IMR-90 (cell line): ENCODE results near the gene VPS11. TPM values are rescaled to one million over a fixed set of nuclear protein-coding genes. Genes with fewer than 3 reads are reported as not detected.

Source experiments
- ATAC-seq: fragments of 200-7000 bp; cut with Tn5 transposase; 2 replicates; pipeline ENCODE4 v1.9.1; 2020; ENCODE audit warnings: low read depth, mild to moderate bottlenecking, moderate library complexity
- BruUV-seq: library from RNA; stranded (reverse); fragments of 400-500 nt; replicated peaks from 2 replicates; lab custom pipeline; 2021; lab: Mats Ljungman, UMichigan
- CTCF ChIA-PET: fragments of 300-600 bp; formaldehyde crosslinking; extraction: SDS; loops from one replicate; lab custom pipeline; 2021; ENCODE audit warnings: antibody characterized with exemption; lab: Yijun Ruan, JAX
- POLR2A ChIA-PET: fragments of 300-600 bp; sonication (Branson Sonifier 250); formaldehyde crosslinking; loops from one replicate; lab custom pipeline; 2022; ENCODE audit warnings: antibody characterized with exemption; ENCODE audit not compliant: unreplicated experiment; lab: Charles Lee
- DNase-seq: peaks from one replicate; pipeline ENCODE4 v3.0.0; 2013
- H2AFZ ChIP-seq: replicated peaks from 2 replicates; pipeline ENCODE3; 2013; ENCODE audit warnings: low read length, mild to moderate bottlenecking; ENCODE audit not compliant: poor library complexity
- H2AK5ac ChIP-seq: 2 replicates; pipeline ENCODE4 v1.6.1; 2013; ENCODE audit warnings: low read depth, low read length, inconsistent platforms
- H2AK9ac ChIP-seq: replicated peaks from 2 replicates; pipeline ENCODE3; 2013; ENCODE audit warnings: mild to moderate bottlenecking, low read depth, low read length, moderate library complexity; ENCODE audit not compliant: poor library complexity
- H2BK120ac ChIP-seq: 2 replicates; pipeline ENCODE4 v1.6.1; 2013; ENCODE audit warnings: low read depth, low read length, inconsistent platforms
- H2BK15ac ChIP-seq: 3 replicates; pipeline ENCODE4 v1.6.1; 2013; ENCODE audit warnings: low read depth, low read length, inconsistent platforms
- H2BK20ac ChIP-seq: 2 replicates; pipeline ENCODE4 v1.6.1; 2013; ENCODE audit warnings: low read depth, mild to moderate bottlenecking, inconsistent platforms, low read length, moderate library complexity
- H2BK5ac ChIP-seq: 2 replicates; pipeline ENCODE4 v1.6.1; 2013; ENCODE audit warnings: mild to moderate bottlenecking, low read depth, low read length, inconsistent platforms; ENCODE audit not compliant: poor library complexity, severe bottlenecking
- H3K14ac ChIP-seq: replicated peaks from 2 replicates; pipeline ENCODE4 v1.6.1; 2013; ENCODE audit warnings: low read depth, low read length, inconsistent platforms
- H3K18ac ChIP-seq: 2 replicates; pipeline ENCODE4 v1.6.1; 2013; ENCODE audit warnings: low read depth, low read length, control low read depth
- H3K23ac ChIP-seq: 2 replicates; pipeline ENCODE4 v1.6.1; 2013; ENCODE audit warnings: low read depth, low read length, inconsistent platforms
- H3K27ac ChIP-seq: 2 replicates; pipeline ENCODE4 v1.5.1; 2013; ENCODE audit warnings: mild to moderate bottlenecking, control low read depth, low read length; ENCODE audit not compliant: insufficient read depth
- H3K27me3 ChIP-seq: 2 replicates; pipeline ENCODE4 v1.6.1; 2013; ENCODE audit warnings: low read length; ENCODE audit not compliant: control insufficient read depth, insufficient read depth
- H3K36me3 ChIP-seq: 2 replicates; pipeline ENCODE4 v1.6.1; 2013; ENCODE audit warnings: low read length, mixed read lengths; ENCODE audit not compliant: control insufficient read depth, insufficient read depth
- H3K4ac ChIP-seq: 2 replicates; pipeline ENCODE4 v1.6.1; 2013; ENCODE audit warnings: low read depth, low read length, inconsistent platforms
- H3K4me1 ChIP-seq: 2 replicates; pipeline ENCODE4 v1.6.1; 2013; ENCODE audit warnings: low read length, mixed read lengths; ENCODE audit not compliant: control insufficient read depth, insufficient read depth
- H3K4me2 ChIP-seq: 2 replicates; pipeline ENCODE4 v1.6.1; 2013; ENCODE audit warnings: low read depth, mild to moderate bottlenecking, control low read depth, low read length, moderate library complexity
- H3K4me3 ChIP-seq: 2 replicates; pipeline ENCODE4 v1.5.1; 2013; ENCODE audit warnings: low read depth, mild to moderate bottlenecking, control low read depth, low read length, moderate library complexity; ENCODE audit not compliant: insufficient read depth
- H3K56ac ChIP-seq: 2 replicates; pipeline ENCODE4 v1.6.1; 2013; ENCODE audit warnings: low read length, inconsistent platforms; ENCODE audit not compliant: insufficient read depth; ENCODE audit errors: extremely low read depth
- H3K79me1 ChIP-seq, 2 experiments: 2 replicates each; pipeline ENCODE4 v1.6.1; 2013; ENCODE audit warnings: low read length in 2 of 2, inconsistent platforms in 1 of 2, low read depth in 1 of 2
- H3K9ac ChIP-seq: 2 replicates; pipeline ENCODE4 v1.6.1; 2013; ENCODE audit warnings: low read depth, low read length, control low read depth
- H3K9me1 ChIP-seq: 2 replicates; pipeline ENCODE4 v1.6.1; 2013; ENCODE audit warnings: low read length, inconsistent platforms; ENCODE audit not compliant: insufficient read depth
- H3K9me3 ChIP-seq: 2 replicates; pipeline ENCODE4 v1.6.1; 2013; ENCODE audit warnings: low read length; ENCODE audit not compliant: control insufficient read depth, insufficient read depth
- H4K20me1 ChIP-seq: 2 replicates; pipeline ENCODE4 v1.6.1; 2013; ENCODE audit warnings: low read length, inconsistent platforms; ENCODE audit not compliant: insufficient read depth
- H4K5ac ChIP-seq: 2 replicates; pipeline ENCODE4 v1.6.1; 2013; ENCODE audit warnings: mild to moderate bottlenecking, low read depth, low read length, control low read depth
- H4K8ac ChIP-seq, 2 experiments: 2 replicates each; pipeline ENCODE4 v1.6.1; 2013; ENCODE audit warnings: low read depth in 2 of 2, low read length in 2 of 2, control low read depth in 1 of 2, inconsistent platforms in 1 of 2
- H4K91ac ChIP-seq: 2 replicates; pipeline ENCODE4 v1.6.1; 2013; ENCODE audit warnings: low read depth, low read length, inconsistent platforms; ENCODE audit not compliant: insufficient read depth
- CHD1 ChIP-seq: IDR thresholded peaks from 2 replicates; pipeline ENCODE4 v1.6.1; 2012; ENCODE audit warnings: low read depth, low read length, improper control_type of control experiment
- FOS ChIP-seq: fragments of 150-350 bp; IDR thresholded peaks from 2 replicates; pipeline ENCODE4 v1.6.1; 2016; ENCODE audit warnings: low read depth, low read length
- WGBS, 2 experiments: methylation state at CpG; one replicate each; pipeline versions ENCODE4 v1.1.5 to v1.1.7; 2013; ENCODE audit warnings: missing lambda C conversion rate in 2 of 2; ENCODE audit not compliant: insufficient read length in 1 of 2; ENCODE audit errors: extremely low coverage in 2 of 2; 5-methylcytosine and 5-hydroxymethylcytosine counted together
- dilution Hi-C: fragments of 300-500 bp; cut with HindIII; formaldehyde crosslinking; loops from one replicate; pipeline ENCODE4 v1.14.3; 2018; ENCODE audit warnings: low sequenced_read_pairs; ENCODE audit not compliant: unreplicated experiment
- in situ Hi-C: fragments of 300-500 bp; cut with MboI; formaldehyde crosslinking; loops from 3 replicates; pipeline ENCODE4 v1.14.3; 2019; ENCODE audit warnings: low sequenced_read_pairs, inconsistent platforms, mixed read lengths
- intact Hi-C: fragments of 100-400 bp; cut with micrococcal nuclease; formaldehyde crosslinking; loops from 2 replicates; pipeline ENCODE4 v1.10.0; 2022
- polyA plus RNA-seq, 3 experiments: library from polyadenylated mRNA; depleted of rRNA; stranded (reverse); fragments of >200 nt; gene quantifications; 2 replicates each; pipeline ENCODE4 v1.2.3, GENCODE V29; 2012; ENCODE audit warnings: low replicate concordance in 1 of 3
- total RNA-seq: library from RNA; depleted of rRNA; stranded (reverse); fragments of >200 nt; gene quantifications from 2 replicates; pipeline ENCODE4 v1.2.3, GENCODE V29; 2012
- TF ChIP-seq, protein P1 (sequence below): conservative IDR thresholded peaks from 2 replicates; pipeline ENCODE4 v1.5.1; 2012; ENCODE audit warnings: mild to moderate bottlenecking, low read depth, low read length, improper control_type of control experiment

Gene VPS11
- total and polyA plus RNA-seq, 2 of the 4 experiments (the other 2 are of a cell fraction) = 19.7 to 30.5 TPM

DNA sequence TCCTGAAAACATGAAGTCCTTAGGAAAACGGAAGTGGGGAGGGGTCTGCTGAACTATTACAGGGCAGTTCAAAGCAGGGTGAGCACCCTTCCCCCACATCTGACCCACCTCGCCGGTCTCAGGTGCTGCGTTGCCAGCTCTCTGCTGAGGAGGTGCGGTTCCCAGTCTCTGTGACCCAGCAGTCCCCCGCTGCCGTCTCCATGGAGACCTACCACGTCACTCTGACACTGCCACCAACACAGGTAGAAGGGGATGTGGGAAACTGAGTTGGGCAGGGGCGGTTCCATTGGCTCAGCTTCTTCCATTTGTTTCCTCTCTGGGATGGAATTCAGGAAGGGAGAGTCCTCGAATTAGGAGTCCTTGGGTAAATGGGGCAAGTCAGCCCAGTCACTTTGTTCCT is 42.8 kb downstream of the VPS11 start:
- BruUV-seq = no TSS peak
- no peak overlapping the region for H3K4me3 ChIP-seq
- H2BK20ac ChIP-seq = no peak overlapping the region
- H3K18ac ChIP-seq = no peak overlapping the region
- no peaks in the 10 kb centered on the region for H3K27me3 ChIP-seq
- no peak overlapping the region for H4K5ac ChIP-seq
- ChIA-PET POLR2A (no interaction called here), CTCF (no interaction called here)
- dilution Hi-C loops (no loop called here), intact Hi-C loops (no loop called here), in situ Hi-C loops (no loop called here)
- H3K4me2 ChIP-seq = no peak overlapping the region
- H2BK5ac ChIP-seq = no peak overlapping the region
- peaks cover 29% of the 10 kb centered on the region for H3K36me3 ChIP-seq
- no peak overlapping the region for H3K56ac ChIP-seq
- no peak overlapping the region for H2AFZ ChIP-seq
- ATAC-seq (no peak), DNase-seq (no peak)
- no peak overlapping the region for H2AK5ac ChIP-seq
- TF ChIP-seq, protein P1, sequence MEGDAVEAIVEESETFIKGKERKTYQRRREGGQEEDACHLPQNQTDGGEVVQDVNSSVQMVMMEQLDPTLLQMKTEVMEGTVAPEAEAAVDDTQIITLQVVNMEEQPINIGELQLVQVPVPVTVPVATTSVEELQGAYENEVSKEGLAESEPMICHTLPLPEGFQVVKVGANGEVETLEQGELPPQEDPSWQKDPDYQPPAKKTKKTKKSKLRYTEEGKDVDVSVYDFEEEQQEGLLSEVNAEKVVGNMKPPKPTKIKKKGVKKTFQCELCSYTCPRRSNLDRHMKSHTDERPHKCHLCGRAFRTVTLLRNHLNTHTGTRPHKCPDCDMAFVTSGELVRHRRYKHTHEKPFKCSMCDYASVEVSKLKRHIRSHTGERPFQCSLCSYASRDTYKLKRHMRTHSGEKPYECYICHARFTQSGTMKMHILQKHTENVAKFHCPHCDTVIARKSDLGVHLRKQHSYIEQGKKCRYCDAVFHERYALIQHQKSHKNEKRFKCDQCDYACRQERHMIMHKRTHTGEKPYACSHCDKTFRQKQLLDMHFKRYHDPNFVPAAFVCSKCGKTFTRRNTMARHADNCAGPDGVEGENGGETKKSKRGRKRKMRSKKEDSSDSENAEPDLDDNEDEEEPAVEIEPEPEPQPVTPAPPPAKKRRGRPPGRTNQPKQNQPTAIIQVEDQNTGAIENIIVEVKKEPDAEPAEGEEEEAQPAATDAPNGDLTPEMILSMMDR = no peak
- TF ChIP-seq FOS = no peak
- TF ChIP-seq CHD1 = no peak
- H3K9ac ChIP-seq = no peak overlapping the region
- no peak overlapping the region for H3K14ac ChIP-seq
- peaks cover 9% of the 10 kb centered on the region for H3K4me1 ChIP-seq
- no peak overlapping the region for H4K8ac ChIP-seq
- H3K9me1 ChIP-seq = peaks cover 21% of the 10 kb centered on the region
- H2BK15ac ChIP-seq = no peak overlapping the region
- WGBS, 2 experiments = no CpG with 5 or more reads among the region's 10 CpGs
- peak overlapping the region; percentile 48 for H2AK9ac ChIP-seq
- no peak overlapping the region for H3K27ac ChIP-seq
- no peaks in the 10 kb centered on the region for H3K9me3 ChIP-seq
- no peak overlapping the region for H3K4ac ChIP-seq
- H4K20me1 ChIP-seq = peaks cover 4% of the 10 kb centered on the region; the same call in 1 of the 2 replicates
- H4K91ac ChIP-seq = no peak overlapping the region
- H2BK120ac ChIP-seq = no peak overlapping the region
- H3K79me1 ChIP-seq = peaks cover 21 to 47% of the 10 kb centered on the region in 2 experiments
- H3K23ac ChIP-seq = no peak overlapping the region
